H1 (cell line): Measurements from ENCODE around the gene FGF5.

ENCODE experiments used
- CTCF ChIP-seq, 3 experiments: IDR thresholded peaks; 1 replicate in 2 of 3; 2 replicates in 1 of 3; pipeline versions ENCODE4 v1.5.1 to v1.6.1; 2011; ENCODE audit warnings: low read length in 3 of 3, mild to moderate bottlenecking in 3 of 3, inconsistent platforms in 2 of 3, low read depth in 1 of 3, moderate library complexity in 1 of 3; ENCODE audit not compliant: insufficient read depth in 1 of 3; ENCODE audit errors: control extremely low read depth in 1 of 3
- EZH2 ChIP-seq: fragments of 200-600 bp; sonication (generic); IDR thresholded peaks from 2 replicates; pipeline ENCODE4 v1.7.1; 2012; ENCODE audit warnings: low read depth, mild to moderate bottlenecking, moderate library complexity, low read length, inconsistent platforms; ENCODE audit not compliant: severe bottlenecking
- POLR2AphosphoS5 ChIP-seq: IDR thresholded peaks from 2 replicates; pipeline ENCODE4 v1.6.1; 2011; ENCODE audit warnings: low read depth, low read length
- SP1 ChIP-seq: IDR thresholded peaks from 2 replicates; pipeline ENCODE4 v1.6.1; 2011; ENCODE audit warnings: low read depth, low read length

GRCh38 chr4:80239480-80240150 is 26.8 kb upstream of the FGF5 start:
- TF ChIP-seq CTCF (IDR thresholded peaks at IDR 0.05; ENCODE audit: control extremely low read depth in 1 of 3, insufficient read depth in 1 of 3, low read depth in 1 of 3, low read length in 3 of 3) (no peak), SP1 (no peak), EZH2 (no peak), POLR2AphosphoS5 (no peak)
